ENCODE data around the gene DUSP10.

- TF ChIP-seq CTCF (IDR thresholded peaks at IDR 0.05) = no peak
- no peak for TF ChIP-seq EZH2 (IDR thresholded peaks at IDR 0.05; ENCODE audit: borderline replicate concordance, insufficient read depth, low read depth, low read length, poor library complexity, severe bottlenecking)
Observed at GRCh38 chr1:221690858-221691257, 51.0 kb downstream of the DUSP10 start.

Data from B cell (primary cell).